Lower lobe of right lung (tissue), 2 donors: ENCODE results near the gene TCF25. TPM values are rescaled to one million over a fixed set of nuclear protein-coding genes. Genes with fewer than 3 reads are reported as not detected.
A peak's percentile ranks its signal among the peaks of the same experiment; 100 is the strongest.

ENCODE experiments used
- ATAC-seq, 2 donors: fragments of 200-7000 bp; cut with Tn5 transposase; one replicate each; pipeline ENCODE4 v1.9.1; 2020 to 2022; ENCODE audit warnings: mild to moderate bottlenecking in 2 of 2, moderate library complexity in 2 of 2
- DNase-seq: peaks from one replicate; pipeline ENCODE4 v3.0.0-alpha.2; 2020
- H3K27ac ChIP-seq: fragments of 200-600 bp; one replicate; pipeline ENCODE4 v1.8.0; 2022
- H3K27me3 ChIP-seq: fragments of 200-600 bp; one replicate; pipeline ENCODE4 v1.8.0; 2022; ENCODE audit warnings: low read depth
- H3K36me3 ChIP-seq: fragments of 200-600 bp; one replicate; pipeline ENCODE4 v1.8.0; 2022; ENCODE audit warnings: mild to moderate bottlenecking
- H3K4me1 ChIP-seq: fragments of 200-600 bp; one replicate; pipeline ENCODE4 v1.8.0; 2022
- H3K4me3 ChIP-seq: fragments of 200-600 bp; one replicate; pipeline ENCODE4 v1.8.0; 2022; ENCODE audit warnings: mild to moderate bottlenecking
- H3K9me3 ChIP-seq: fragments of 200-600 bp; one replicate; pipeline ENCODE4 v1.8.0; 2022
- CTCF ChIP-seq: fragments of 200-600 bp; IDR thresholded peaks from one replicate; pipeline ENCODE4 v1.8.0; 2022; ENCODE audit warnings: antibody characterized with exemption, mild to moderate bottlenecking
- intact Hi-C: fragments of 100-400 bp; cut with DNase I; formaldehyde crosslinking; loops from one replicate; pipeline ENCODE4 v1.11.0; 2022
- total RNA-seq: library from RNA; stranded (reverse); fragmentation: NEBNext Ultra II Directional; extraction: Animal tissue kit (Norgen Biotek cat#: 25700); gene quantifications from one replicate; pipeline ENCODE4 v1.2.1, GENCODE V29; 2021
- donor health status: DM: no; HTN: yes; CAD: no; lungs with severe emphysema.

TCF25 gene
- total RNA-seq, 1 donor from 2014 or later, result 152 TPM

GRCh38 chr16:89917773-89918452 lies 44.5 kb downstream of the TCF25 start:
- peak overlapping the region; percentile 10 for H3K27ac ChIP-seq
- DNase-seq, result peak; percentile 87

GRCh38 chr16:89918453-89919347 lies 45.3 kb downstream of the TCF25 start, which contains the start of gene MC1R:
Gene MC1R, plus strand, starts transcription at chr16:89918862. Its CDS starts 397 bp downstream, at chr16:89919259.
- peaks cover 28% of the 10 kb centered on the region for H3K27me3 ChIP-seq
- DNase-seq (no peak), ATAC-seq (peak; percentile 1)
- peak within 1 kb of the TSS; percentile 40 for H3K4me3 ChIP-seq
- H3K9me3 ChIP-seq, result no peaks in the 10 kb centered on the region
- peak; percentile 33 for TF ChIP-seq CTCF
- intact Hi-C loops, result no loop called here
- H3K4me1 ChIP-seq, result peaks cover 47% of the 10 kb centered on the region
- peak within 1 kb of the TSS; percentile 10 for H3K27ac ChIP-seq
- no peaks in the 10 kb centered on the region for H3K36me3 ChIP-seq

More at GRCh38 chr16:89917773-89918452, 44.5 kb downstream of the TCF25 start:
- ATAC-seq, result peak; percentile 62 to 87
- Histone ChIP-seq H3K27me3 (peaks cover 22% of the 10 kb centered on the region), H3K4me1 (peaks cover 43% of the 10 kb centered on the region), H3K9me3 (no peaks in the 10 kb centered on the region), H3K36me3 (peaks cover under 1% of the 10 kb centered on the region), H3K4me3 (peak overlapping the region; percentile 40)
- intact Hi-C loops, result no loop called here
- no peak for TF ChIP-seq CTCF

- peaks cover 39% of the 10 kb centered on the region for H3K27me3 ChIP-seq
- no peak for TF ChIP-seq CTCF
- no peaks in the 10 kb centered on the region for H3K36me3 ChIP-seq
- peaks cover 54% of the 10 kb centered on the region for H3K4me1 ChIP-seq
- no peak for ATAC-seq
- no peak for DNase-seq
- H3K9me3 ChIP-seq, result no peaks in the 10 kb centered on the region
- no peak overlapping the region for H3K27ac ChIP-seq
- intact Hi-C loops, result no loop called here
- no peak overlapping the region for H3K4me3 ChIP-seq
Observed at GRCh38 chr16:89919535-89920406, 46.4 kb downstream of the TCF25 start.

- DNase-seq (no peak), ATAC-seq (no peak)
- intact Hi-C loops, result no loop called here
- Histone ChIP-seq H3K36me3 (no peaks in the 10 kb centered on the region), H3K27me3 (peaks cover 48% of the 10 kb centered on the region), H3K27ac (no peak overlapping the region), H3K4me3 (no peak overlapping the region), H3K9me3 (no peaks in the 10 kb centered on the region), H3K4me1 (peaks cover 63% of the 10 kb centered on the region)
- no peak for TF ChIP-seq CTCF
Observed at GRCh38 chr16:89920723-89921122, 47.3 kb downstream of the TCF25 start.

- peak overlapping the region; percentile 60 for H3K4me3 ChIP-seq
- no peaks in the 10 kb centered on the region for H3K9me3 ChIP-seq
- no peaks in the 10 kb centered on the region for H3K36me3 ChIP-seq
- intact Hi-C loops, result no loop called here
- no peak for TF ChIP-seq CTCF
- H3K27me3 ChIP-seq, result peaks cover 53% of the 10 kb centered on the region
- no peak for DNase-seq
- H3K4me1 ChIP-seq, result peaks cover 68% of the 10 kb centered on the region
- no peak for ATAC-seq
- H3K27ac ChIP-seq, result peak overlapping the region; percentile 78
Observed at GRCh38 chr16:89921131-89921701, 47.8 kb downstream of the TCF25 start.
